ENCODE results near the gene NHS.

NHS gene

DNA sequence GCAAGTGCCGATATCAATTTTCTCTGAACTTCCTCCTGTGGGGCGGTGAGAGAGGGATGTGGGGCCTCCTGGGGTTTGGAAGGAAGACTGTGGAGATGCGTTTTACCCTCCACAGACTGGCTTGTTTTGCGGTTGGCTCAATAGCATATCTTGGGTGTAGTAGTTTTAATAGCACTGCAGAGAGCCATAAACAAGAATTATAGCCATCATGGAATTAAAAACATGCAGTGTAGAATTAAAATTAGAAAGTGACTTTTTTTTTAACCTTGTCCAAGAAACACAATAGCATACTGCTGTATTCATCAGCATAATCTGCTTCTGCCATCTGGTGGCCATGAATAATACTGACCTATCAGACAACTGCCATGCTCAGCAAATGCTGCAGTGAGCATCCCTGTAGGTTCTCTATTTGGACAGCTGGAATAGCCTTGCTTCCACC is 315.0 kb downstream of the NHS start:
- peak; percentile 47 for DNase-seq

DNA sequence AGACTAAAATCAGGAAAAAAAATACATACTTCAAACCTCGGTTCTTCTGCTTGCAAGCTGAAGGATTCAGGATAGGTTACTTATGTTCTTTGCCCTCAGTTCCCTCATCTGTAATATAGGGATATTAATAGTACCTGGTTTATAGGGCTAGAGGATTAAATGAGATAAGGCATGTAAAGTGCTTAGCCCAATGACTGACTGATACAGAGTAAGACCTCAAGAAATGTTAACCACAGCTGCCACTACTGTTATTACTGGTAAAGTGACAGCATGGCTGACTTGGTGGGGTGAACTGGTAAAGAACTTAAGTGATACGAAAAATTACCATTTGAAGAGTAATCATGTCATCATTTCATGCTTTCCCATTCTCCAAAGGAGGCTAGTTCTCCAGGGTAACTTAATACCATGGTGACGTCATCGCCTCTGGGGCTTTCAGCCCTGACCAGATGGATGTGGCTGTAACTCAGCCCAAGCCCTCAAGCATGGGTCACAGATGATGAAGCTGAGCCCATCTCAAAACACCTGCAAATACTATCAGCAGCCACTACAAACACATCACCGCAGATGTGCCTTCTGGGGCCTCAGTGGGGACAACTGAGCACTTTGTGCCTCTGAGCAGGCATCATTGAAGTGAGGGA is 317.8 kb downstream of the NHS start:
- no peak for DNase-seq

DNA sequence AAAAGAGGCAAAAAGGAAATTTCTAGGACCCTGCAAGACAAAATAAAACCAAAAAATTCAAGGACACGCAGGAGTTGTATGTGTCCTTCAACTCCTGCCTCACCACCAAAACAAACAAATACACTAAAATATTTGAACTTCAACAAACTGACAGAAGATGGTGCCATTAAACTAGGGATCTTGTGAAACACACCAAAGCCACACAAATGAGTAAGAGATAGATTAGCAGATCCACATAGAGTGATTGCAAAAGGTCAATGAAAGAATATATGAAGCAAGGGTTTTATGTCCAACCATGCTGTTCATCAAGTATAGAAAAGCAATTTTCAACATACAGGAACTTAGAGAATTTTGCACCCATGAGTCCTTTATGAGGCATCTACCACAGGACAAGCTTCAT is 322.2 kb downstream of the NHS start:
- no peak for DNase-seq

DNA sequence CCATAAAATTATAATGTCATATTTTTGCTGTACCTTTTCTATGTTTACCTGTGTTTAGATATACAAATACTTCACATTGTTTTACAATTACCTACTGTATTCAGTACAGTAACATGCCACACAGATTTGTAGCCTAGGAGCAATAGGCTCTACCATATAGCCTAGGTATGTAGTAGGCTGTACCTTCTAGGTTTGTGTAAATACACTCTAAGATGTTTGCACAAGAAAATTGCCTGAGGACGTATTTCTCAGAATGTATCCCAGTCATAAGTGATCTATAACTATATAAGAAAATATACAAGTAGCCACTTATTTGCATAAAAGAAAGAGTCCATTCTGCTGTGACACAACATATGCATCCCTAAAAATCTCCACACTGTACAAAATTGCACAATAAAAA is 326.0 kb downstream of the NHS start:
- DNase-seq: no peak

DNA sequence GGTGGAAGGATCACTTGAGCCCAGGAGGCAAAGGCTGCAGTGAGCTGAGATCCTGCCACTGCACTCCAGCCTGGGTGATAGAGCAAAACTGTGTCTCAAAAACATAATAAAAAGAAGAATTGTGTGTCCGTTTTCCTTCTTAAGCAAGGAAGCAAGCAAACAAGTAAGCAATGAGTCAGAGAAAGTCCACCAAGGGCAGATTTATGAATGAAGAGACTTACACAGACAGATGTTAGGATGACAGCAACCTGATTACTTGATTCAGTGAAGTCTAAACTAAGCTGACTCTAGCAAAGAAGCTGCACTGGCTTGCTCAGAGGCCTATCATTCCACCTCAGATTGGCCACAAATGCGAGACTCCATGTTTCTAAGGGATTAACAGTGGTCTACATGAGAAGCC is 328.2 kb downstream of the NHS start:
- DNase-seq: no peak

DNA sequence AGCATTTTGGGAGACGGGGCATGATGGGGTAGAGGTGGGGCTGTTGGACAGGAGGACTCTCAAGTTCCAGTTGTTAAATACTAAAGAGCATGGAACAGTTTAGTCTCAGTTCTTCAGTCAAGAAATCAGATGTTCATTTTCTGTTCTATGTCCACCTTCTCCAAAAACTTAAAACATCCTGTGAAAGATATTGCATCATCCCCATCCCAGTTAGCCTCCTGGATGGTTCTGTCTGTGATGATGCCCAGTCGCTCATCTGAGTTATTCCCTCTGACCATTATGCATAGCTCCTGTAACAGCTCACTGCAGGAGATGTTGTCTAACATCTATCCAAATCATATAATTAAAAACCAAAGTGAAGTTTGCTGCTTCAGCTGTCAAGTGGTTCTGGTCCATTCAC is 330.2 kb downstream of the NHS start:
- DNase-seq: no peak

DNA sequence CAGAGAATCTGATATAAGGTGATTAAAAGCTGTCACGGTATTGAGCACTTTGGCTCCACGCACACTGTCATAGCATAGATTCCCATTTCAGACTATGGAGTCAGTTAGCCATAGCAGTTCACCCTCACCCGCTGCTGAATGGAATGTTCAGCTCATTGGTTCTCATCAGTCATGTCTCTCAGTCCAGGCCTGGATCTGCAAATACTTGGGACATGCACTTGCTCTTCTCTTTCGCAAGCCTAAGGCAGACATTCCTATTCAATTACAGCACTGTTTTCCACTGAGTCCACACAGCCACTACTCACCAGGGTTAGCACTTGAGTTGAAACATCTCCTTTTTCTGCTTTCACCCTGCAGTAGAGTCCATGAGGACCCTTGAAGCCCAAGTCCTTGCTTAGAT is 331.7 kb downstream of the NHS start:
- DNase-seq: no peak

DNA sequence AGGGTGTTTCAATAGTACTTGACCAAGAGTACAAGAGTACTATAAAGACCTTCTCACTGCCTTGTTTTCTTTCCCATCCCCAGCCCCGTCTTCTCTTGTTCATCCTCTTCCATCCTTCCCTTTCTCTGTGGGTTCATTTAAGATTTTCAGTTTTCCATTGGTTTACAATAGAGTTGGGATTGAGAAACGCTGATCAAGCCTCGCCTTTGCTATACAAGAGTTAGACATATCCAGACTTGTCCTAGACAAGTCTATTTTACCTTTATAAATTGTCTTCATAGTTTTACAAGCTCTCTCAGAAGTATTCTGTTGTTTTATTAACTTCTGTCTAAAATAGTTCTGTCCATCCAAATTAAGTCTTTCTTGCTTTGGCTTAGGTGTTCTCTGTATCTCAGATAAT is 332.7 kb downstream of the NHS start:
- DNase-seq: no peak

DNA sequence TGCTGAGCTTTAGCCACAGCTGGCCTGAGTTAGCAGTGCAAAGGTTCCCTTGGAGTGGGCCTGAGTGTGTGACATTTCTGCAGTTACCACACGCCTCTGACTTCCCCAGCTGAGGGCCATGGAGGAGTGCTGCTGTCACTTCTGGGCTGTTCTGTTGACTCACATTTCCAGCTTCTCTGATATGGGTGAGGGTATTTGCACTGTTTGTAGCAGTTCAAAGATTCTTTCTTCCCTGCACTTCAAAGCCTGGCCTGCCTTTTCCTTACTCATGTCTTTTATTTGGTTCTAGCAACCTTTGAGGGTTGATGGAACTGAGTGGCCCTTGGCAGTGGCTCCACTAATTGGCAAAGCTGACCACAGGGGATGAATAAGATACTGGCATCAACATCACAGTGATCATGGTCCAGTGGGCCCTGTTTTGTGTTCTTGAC is 335.9 kb downstream of the NHS start:
- DNase-seq: no peak

DNA sequence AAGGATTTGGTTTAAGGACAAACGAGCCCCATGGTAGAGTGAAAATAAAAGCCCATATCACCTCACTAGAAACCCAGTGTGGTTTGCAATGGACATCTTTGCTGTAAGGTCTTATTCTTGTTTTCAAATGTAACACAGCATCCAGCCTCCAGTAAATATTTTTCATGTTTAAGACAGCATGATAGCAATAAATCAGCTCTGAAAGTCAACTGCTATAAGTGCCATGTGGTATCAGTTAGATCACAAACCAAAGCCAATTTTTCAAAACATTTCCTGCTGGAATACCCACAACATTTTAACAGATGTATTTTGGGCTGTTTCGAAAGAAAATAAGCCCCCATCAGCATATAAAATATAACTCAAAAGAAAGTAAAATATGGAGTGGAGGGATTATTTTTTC is 338.3 kb downstream of the NHS start:
- no peak for DNase-seq

DNA sequence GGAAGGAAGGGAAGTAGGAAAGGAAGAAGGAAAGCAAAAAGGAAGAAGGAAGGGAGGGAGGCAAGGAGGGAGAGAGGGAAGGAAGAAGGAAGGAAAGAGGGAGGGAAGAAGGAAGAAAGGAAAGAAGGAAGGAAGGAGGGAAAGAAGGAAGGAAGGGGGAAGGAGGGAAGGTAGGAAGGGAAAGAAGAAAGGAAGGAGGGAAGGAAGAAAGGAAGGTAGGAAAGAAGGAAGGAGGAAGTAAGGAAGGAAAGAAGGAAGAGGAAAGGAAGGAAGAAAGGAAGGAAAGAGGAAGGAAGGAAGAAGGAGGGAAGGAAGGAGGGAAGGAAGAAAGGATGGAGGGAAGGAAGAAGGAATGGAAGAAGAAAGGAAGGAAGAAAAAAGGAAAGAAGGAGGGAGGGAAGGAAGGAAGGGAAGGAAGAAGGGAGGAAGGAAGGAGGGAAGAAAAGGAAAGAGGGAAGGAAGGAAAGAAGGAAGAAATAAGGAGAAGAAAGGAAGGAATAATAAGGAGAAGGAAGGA is 343.7 kb downstream of the NHS start:
- DNase-seq: no peak

DNA sequence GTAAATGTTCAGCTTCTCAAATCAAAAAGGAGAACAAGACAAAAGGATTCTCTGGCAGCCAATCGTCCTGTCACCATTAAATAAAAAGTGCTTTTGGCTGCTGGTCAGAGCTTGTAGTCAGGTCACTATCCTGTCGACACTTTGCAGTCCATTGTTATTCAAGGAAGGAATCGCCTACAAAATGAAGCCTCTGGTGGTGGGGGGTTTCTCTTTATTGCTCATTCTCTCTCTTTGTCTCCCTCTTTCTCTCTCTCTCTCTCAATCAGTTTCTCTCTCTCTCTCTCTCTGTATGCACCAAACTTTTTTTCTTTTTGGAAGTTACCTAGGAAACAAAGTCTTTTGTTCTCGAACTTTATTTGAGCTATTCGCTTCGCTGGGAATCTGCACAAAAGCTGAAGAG is 344.7 kb downstream of the NHS start:
- no peak for DNase-seq

DNA sequence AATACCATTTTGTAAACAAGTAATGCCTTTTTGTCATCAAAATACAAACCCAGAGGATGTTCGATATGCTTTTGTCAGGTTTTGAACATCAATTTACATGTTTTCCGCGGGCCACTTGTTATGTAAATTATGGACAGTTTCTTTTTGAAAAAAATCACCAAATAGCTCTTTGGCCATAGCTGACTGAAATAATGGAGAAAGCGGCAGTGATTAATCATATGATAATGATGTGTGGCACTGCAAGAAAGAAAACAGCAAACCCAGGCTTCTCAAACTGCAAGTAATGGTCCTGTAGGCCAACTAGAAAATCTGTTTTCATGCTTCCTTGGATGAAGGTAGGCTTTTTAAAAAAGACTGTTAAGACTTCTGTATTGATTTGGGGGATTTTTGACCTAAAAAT is 346.7 kb downstream of the NHS start:
- no peak for DNase-seq

DNA sequence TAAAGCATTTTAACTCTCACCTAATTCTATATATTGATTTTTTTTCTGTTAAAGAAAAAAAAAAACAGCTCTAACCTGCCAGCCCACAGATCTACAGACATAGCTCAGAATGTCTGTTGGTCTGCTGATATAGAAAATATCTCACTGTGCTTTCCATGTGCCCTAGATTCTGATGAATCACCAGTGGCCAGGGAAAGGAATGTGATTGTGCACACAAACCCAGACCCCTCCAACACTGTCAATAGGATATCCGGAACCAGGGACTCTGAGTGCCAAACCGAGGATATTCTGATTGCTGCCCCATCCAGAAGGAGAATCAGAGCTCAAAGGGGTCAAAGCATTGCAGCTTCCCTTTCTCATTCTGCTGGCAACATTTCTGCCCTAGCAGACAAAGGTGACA is 350.2 kb downstream of the NHS start:
- no peak for DNase-seq

DNA sequence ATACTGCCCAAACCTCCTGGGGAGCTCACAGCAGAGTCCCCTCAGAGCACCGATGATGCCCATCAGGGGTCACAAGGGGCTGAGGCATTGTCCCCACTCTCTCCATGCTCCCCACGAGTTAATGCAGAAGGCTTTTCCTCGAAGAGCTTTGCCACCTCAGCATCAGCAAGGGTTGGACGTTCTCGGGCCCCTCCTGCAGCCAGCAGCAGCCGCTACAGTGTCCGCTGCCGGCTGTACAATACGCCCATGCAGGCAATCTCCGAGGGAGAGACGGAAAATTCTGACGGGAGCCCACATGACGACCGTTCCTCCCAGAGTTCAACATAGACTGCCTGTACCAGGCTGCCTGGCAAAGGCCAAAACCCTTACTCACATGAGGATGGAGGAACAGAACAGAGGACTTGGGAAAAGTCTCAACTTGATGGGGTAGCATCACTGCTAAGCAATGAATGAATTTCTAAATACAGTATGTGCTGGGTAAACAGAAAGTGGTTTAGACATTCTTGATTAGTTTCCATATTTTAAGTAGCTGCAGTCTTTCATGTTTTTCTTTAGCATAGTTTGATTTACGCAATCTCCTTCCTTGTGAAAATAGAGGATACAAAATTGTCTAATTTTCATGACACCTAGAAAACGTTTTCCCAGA is 357.3 kb downstream of the NHS start:
- no peak for DNase-seq

DNA sequence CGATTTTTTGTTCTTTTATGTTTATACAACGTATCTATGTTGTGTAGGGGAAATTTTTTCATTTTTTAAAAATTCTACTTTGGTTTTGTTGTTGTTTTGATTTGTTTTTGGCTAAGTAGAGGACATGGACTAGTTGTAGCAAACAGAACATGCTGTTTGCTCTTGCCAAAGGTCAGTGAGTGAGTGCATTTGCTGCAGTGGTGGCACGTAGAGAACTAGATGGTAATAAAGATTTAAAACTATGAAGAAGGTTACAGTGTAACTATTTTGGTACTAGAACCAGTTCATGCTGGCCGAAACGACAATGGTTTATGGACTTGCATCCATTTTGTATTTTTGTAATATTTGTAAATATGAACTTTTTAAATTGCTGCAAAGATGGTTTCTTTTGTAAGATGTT is 360.4 kb downstream of the NHS start:
- DNase-seq: no peak

DNA sequence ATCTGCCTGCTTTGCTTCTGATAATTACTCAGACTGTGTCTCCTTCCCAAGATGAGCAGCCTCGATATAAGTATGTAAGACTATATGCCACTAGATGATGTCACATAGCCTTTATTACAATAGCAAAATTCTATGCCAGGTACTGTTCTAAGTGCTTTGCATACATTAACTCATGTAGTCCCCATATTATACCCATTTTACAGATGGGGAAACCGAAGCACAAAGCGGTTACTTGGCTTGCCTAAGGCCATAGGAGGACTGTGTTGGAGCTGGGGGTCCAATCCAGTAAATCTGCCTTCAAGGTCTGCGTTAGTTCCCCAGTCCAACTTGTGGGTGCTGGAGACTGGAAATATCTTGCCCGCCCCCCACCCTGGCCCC is 361.5 kb downstream of the NHS start:
- no peak for DNase-seq

DNA sequence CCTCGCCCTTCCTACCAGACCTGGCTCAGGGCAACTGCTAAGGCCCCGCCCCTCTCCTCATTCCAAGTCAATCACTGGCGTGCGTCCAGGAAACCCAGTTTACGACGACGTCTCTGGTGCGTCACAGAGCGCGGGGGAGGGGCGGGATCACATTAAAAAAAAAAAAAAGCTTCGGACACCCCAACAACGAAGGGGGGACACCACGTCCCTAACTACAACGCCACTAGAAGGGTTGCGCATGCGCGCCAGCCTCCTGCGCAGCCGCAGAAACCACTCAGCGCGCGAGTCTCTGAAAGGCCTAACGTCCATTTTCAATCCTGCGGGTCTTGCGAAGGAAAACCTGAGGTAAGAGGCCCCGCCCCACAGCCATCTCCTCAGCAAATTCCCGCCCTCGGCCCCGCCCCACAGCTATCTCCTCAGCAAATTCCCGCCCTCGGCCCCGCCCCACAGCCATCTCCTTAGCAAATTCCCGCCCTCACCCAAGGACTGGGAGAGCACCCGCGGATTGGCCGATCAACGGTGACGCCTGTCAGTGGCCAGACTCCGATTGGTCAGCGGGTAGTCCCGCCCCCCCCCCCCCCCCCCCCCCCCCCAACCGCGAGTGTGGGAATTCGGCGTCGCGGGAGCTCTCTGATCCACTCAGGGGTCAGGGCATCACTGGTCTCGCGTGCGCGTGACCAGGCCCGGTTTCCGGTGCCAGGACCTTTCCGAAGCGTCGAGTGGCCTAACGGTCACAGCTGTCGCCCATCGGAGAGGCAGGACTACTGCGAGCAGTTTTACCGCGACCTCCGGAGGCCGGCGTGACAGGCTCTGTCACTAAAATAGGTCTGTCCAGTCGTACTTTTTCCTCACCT is 362.1 kb downstream of the NHS start, which contains the start of gene SCML1:
Gene SCML1 (plus strand): TSS at position 638 of the 854 bp plus-strand sequence. CDS start 6,694 bp downstream, outside the sequence.
- peak; percentile 94 for DNase-seq

DNA sequence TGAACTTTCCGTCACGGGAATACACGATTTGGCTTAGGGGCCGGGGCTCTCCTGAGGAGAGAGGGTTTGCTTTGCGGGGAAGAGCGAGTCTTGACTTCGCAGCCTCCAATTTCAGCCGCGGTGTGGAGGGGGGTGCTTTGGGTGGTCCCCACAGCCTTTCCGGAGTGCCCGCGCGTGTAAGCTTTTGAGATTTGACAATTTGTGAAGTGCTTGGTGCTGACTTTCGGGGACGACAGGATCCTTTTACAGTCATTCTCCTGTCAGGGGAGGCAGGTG is 362.6 kb downstream of the NHS start:
- peak; percentile 20 for DNase-seq

DNA sequence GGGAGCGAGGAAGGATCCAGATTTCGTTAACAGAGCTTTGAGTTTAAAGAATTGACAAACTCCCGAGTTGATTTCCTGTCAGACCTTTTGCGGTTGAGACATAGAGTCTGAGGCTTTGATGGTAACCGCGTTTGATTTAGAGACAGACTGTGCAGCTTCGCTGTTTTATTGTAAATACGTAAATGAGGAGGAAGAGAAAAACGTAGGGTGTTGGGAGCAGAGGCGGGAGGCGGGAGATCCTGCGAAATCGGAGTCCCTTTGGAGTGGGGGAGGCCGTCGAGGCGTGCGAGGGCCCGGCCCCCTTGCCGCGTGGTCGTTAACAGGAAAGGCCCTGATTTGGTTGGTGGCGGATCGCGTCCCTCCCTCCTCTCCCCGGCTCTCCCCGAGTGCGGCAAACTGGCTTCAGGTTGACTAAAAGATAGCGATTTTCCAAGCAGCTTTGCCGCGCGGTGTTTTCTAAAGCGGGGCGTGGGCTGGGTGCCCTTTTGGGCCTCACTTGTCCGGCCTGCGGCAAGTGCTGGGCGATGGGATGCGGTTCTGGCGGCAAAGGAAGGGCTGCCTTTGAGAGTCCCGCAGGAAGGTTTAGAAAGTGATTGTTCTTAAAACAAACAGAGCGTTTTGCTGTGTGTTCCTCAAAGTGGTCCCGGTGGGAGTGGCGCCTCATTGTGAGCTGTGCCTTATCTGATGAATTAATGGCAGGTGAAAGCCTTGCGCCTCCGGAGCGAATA is 363.1 kb downstream of the NHS start:
- peak; percentile 53 for DNase-seq

DNA sequence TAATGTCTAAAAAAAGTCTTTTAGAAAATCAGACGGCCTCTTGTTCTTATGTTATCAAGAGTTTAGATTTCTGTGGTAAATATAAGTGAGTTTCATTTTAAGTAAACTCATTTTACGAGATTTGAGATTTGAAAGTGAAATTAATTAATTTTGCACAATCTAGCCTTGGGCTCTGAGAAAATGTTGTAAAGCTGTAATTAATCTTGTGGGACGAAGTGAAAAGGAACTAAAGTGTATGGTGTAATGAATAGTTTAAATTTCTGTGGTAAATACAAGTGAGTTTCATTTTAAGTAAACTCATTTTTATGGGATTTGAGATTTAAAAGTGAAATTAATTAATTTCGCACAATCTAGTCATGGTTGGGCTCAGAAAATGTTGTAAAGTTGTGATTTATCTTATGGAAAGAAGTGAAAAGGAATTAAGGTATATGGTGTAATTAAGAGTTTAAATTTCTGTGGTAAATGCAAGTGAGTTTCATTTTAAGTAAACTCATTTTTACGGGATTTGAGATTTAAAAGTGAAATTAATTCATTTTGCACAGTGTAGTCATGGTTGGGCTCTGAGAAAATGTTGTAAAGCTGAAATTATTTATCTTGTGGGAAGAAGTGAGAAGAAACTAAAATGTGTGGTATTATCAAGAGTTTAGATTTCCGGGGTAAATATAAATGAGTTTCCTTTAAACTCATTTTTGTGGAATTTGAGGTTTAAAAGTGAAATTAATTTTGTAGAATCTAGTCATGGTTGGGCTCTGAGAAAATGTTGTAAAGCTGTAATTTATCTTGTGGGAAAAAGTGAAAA is 363.9 kb downstream of the NHS start:
- DNase-seq: no peak

Data from activated CD4-positive, alpha-beta T cell treated with anti-CD3 and anti-CD28 coated beads for 48 hours (primary cell).